Tibial artery (tissue), 4 donors: ENCODE results near the gene GRIK4.
"Not testable (repeated sequence)": the region's sequence is repeated elsewhere in the genome, so short reads cannot be mapped to it uniquely, and the experiment has no call there.

ENCODE experiments used
- DNase-seq, 2 donors: peaks; one replicate each; pipeline ENCODE4 v3.0.0-alpha.2; 2019
- H3K27ac ChIP-seq, 2 donors: fragments of 200-600 bp; sonication (generic) in 1 of 2; 1 replicate in 1 of 2; 2 replicates in 1 of 2; pipeline ENCODE4 v1.5.1; 2018 to 2019; ENCODE audit warnings: mild to moderate bottlenecking in 1 of 2
- H3K27me3 ChIP-seq, 2 donors: fragments of 200-600 bp; sonication (generic) in 1 of 2; one replicate each; pipeline versions ENCODE4 v1.5.1 to v1.6.0; 2016 to 2019
- H3K36me3 ChIP-seq, 3 donors: fragments of 200-600 bp; sonication (generic) in 2 of 3; one replicate each; pipeline ENCODE4 v1.5.1; 2016 to 2019; ENCODE audit warnings: mild to moderate bottlenecking in 2 of 3
- H3K4me1 ChIP-seq, 4 donors: fragments of 200-600 bp; sonication (generic) in 2 of 4; 1 replicate in 3 of 4; 2 replicates in 1 of 4; pipeline ENCODE4 v1.5.1; 2016 to 2019
- H3K4me3 ChIP-seq, 2 donors: fragments of 200-600 bp; sonication (generic) in 1 of 2; 1 replicate in 1 of 2; 2 replicates in 1 of 2; pipeline ENCODE4 v1.5.1; 2018 to 2019; ENCODE audit warnings: mild to moderate bottlenecking in 2 of 2
- H3K9me3 ChIP-seq, 3 donors: fragments of 200-600 bp; sonication (generic) in 1 of 3; one replicate each; pipeline ENCODE4 v1.5.1; 2016 to 2019
- intact Hi-C: fragments of 100-400 bp; cut with DNase I; formaldehyde crosslinking; loops from one replicate; pipeline ENCODE4 v1.15.0; 2023; ENCODE audit warnings: low total_unique reads
- TF ChIP-seq, protein P1 (sequence below), 2 experiments: fragments of 200-600 bp in 1 of 2; fragments of 450-650 bp in 1 of 2; IDR thresholded peaks; one replicate each; pipeline ENCODE4 v1.5.1; 2017 to 2019; ENCODE audit warnings: antibody characterized with exemption in 2 of 2, mild to moderate bottlenecking in 1 of 2, moderate library complexity in 1 of 2

GRIK4 gene

DNA sequence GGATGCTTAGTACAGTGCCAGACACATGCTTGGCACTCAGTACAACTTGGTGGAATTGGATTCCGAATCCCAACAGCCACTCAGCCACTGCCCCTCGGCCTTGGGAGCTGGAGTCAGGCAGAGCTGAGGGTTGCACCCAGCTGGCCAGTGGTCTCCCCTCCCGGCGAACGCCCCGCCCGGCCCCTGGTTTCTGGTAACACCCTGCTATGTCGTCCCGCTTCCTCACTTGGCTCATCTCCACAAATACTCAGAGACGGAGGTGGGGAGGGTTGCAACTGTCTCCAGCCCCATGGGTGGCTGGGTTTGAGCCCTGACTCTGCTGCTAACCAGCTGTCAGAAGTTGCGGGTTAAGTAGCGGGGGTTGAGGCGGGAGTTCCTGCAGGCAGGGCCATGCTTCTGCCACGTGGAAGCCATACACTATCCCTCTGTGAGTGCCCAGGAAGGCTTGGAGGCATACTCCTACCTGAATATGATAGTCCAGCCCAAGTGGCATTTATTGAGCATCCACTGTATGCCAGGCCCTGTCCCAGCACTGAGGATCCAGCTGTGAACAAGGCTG, 67.1 kb downstream of the GRIK4 start:
- no peak for DNase-seq
- Histone ChIP-seq H3K36me3 (no peaks in the 10 kb centered on the region), H3K4me1 (no peaks in the 10 kb centered on the region), H3K27me3 (peaks cover 0 to 49% of the 10 kb centered on the region in 2 donors), H3K4me3 (no peak overlapping the region), H3K9me3 (peaks cover 0 to 13% (median 0%) of the 10 kb centered on the region in 3 donors), H3K27ac (no peak overlapping the region)
- TF ChIP-seq, protein P1, sequence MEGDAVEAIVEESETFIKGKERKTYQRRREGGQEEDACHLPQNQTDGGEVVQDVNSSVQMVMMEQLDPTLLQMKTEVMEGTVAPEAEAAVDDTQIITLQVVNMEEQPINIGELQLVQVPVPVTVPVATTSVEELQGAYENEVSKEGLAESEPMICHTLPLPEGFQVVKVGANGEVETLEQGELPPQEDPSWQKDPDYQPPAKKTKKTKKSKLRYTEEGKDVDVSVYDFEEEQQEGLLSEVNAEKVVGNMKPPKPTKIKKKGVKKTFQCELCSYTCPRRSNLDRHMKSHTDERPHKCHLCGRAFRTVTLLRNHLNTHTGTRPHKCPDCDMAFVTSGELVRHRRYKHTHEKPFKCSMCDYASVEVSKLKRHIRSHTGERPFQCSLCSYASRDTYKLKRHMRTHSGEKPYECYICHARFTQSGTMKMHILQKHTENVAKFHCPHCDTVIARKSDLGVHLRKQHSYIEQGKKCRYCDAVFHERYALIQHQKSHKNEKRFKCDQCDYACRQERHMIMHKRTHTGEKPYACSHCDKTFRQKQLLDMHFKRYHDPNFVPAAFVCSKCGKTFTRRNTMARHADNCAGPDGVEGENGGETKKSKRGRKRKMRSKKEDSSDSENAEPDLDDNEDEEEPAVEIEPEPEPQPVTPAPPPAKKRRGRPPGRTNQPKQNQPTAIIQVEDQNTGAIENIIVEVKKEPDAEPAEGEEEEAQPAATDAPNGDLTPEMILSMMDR (IDR thresholded peaks at IDR 0.05): no peak
- intact Hi-C loops: no loop called here

DNA sequence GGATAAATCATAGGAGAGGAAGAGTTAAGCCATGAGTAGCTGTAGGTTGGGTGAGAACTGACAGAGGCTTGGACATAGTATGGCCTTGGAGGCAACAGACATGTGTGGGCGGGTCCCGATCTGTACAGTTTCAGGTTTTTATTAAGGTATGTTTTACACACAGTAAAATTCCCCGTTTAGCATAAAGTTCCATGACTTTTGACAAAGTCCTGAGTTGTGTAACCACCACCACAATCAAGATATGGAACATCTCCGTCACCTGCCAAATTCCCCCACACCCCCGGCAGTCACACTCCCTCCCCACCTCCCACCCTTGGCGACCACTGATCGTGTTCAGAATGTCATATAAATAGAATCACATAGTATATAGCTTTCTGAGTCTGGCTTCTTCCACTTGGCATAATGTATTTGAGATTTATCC, 68.1 kb downstream of the GRIK4 start:
- Histone ChIP-seq H3K27me3 (peaks cover 0 to 49% of the 10 kb centered on the region in 2 donors), H3K9me3 (peaks cover 0 to 13% (median 0%) of the 10 kb centered on the region in 3 donors), H3K4me1 (no peaks in the 10 kb centered on the region), H3K4me3 (no peak overlapping the region), H3K27ac (no peak overlapping the region), H3K36me3 (no peaks in the 10 kb centered on the region)
- intact Hi-C loops: no loop called here
- DNase-seq: no peak
- TF ChIP-seq, protein P1 (IDR thresholded peaks at IDR 0.05): no peak

DNA sequence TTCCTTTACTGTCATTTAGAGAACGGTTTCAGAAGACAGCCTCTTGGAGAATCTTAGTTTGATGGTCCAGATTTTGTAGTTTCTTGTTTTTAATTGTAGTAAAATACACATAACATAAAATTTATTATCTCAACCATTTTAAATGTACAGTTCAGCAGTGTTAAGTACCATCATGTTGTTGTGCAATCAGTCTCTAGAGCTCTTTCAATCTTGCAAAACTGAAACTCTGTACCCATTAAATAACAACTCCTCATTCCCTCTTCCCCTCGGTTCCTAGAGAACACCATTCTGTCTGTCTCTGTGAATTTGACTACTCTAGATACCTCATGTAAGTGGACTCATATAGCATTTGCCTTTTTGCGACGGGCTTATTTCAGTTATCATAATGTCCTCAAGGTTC, 69.8 kb downstream of the GRIK4 start:
- Histone ChIP-seq H3K4me3 (no peak overlapping the region), H3K4me1 (no peaks in the 10 kb centered on the region), H3K27ac (no peak overlapping the region), H3K36me3 (no peaks in the 10 kb centered on the region), H3K27me3 (peaks cover 0 to 46% of the 10 kb centered on the region in 2 donors), H3K9me3 (peaks cover 0 to 13% (median 0%) of the 10 kb centered on the region in 3 donors)
- intact Hi-C loops: no loop called here
- TF ChIP-seq, protein P1 (IDR thresholded peaks at IDR 0.05): no peak
- DNase-seq: no peak

DNA sequence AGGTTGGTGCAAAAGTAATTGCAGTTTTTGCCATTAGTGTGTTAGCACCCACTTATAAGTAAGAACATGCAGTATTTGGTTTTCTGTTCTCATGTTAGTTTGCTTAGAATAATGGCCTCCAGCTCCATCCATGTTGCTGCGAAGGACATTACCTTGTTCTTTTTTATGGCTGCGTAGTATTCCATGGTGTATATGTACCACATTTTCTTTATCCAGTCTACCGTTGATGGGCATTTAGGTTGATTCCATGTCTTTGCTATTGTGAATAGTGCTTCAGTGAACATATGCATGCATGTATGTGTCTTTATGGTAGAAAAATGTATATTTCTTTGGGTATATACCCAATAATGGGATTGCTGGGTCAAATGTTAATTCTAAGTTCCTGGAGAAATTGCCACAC, 71.0 kb downstream of the GRIK4 start:
- H3K27ac ChIP-seq, H3K36me3 ChIP-seq, intact Hi-C loops, DNase-seq, H3K4me3 ChIP-seq, H3K4me1 ChIP-seq: not testable (repeated sequence)
- peaks cover 0 to 47% of the 10 kb centered on the region in 2 donors for H3K27me3 ChIP-seq
- H3K9me3 ChIP-seq: peaks cover 0 to 13% (median 0%) of the 10 kb centered on the region in 3 donors

DNA sequence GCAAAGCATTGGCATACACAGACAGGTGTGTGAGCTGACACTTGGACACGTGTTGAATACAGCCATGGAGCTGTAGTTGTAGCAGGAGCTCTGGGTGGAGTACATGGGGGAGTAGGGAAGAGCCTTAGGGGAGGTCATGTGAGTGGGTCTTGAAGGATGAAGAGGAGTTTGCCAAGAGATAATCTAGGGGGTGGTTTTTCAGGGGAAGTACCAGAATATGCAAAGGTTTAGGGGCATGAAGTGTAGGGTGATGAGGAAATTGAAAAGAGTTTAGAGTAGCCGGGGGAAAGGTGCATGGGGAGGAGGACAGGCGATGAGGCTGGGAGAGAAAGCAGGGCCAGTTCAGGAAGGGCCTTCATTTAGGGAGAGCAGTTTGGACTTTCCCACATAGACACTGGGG, 74.5 kb downstream of the GRIK4 start:
- H3K27me3 ChIP-seq: peaks cover 0 to 45% of the 10 kb centered on the region in 2 donors
- TF ChIP-seq, protein P1 (IDR thresholded peaks at IDR 0.05): no peak
- H3K27ac ChIP-seq: no peak overlapping the region
- no peaks in the 10 kb centered on the region for H3K4me1 ChIP-seq
- H3K9me3 ChIP-seq: peaks cover 0 to 13% (median 0%) of the 10 kb centered on the region in 3 donors
- intact Hi-C loops: no loop called here
- no peaks in the 10 kb centered on the region for H3K36me3 ChIP-seq
- H3K4me3 ChIP-seq: no peak overlapping the region
- no peak for DNase-seq

DNA sequence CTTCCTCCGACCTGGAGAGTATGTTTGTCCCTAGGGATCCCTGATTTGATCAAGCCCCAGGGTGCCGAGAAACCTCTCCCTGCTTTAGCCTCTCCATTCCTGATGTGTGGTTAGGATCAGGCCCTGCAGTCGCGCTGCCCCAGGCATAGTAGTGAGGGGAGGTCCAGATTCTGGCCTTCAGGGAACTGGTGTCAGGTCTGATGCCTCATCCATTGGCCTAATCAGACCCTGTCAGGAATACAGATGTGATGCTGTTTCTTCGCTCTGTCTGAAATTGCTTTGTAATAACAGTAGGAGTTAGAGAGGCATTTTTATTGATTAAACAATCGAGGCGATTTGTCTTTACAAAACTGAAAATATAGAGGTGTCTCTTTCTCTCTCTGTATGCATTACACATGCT, 75.2 kb downstream of the GRIK4 start:
- Histone ChIP-seq H3K27ac (no peak overlapping the region), H3K4me1 (no peaks in the 10 kb centered on the region), H3K4me3 (no peak overlapping the region), H3K36me3 (no peaks in the 10 kb centered on the region), H3K9me3 (peaks cover 0 to 13% (median 0%) of the 10 kb centered on the region in 3 donors), H3K27me3 (peaks cover 0 to 50% of the 10 kb centered on the region in 2 donors)
- TF ChIP-seq, protein P1 (IDR thresholded peaks at IDR 0.05): no peak
- no peak for DNase-seq
- intact Hi-C loops: no loop called here
